Fibroblast of mammary gland (primary cell): ENCODE measurements around the gene MAST3.

Source experiments
- DNase-seq: peaks from one replicate; pipeline ENCODE4 v3.0.0-alpha.2; 2010; ENCODE audit warnings: low read depth
- H3K4me3 ChIP-seq: 2 replicates; pipeline ENCODE4 v1.5.1; 2011; ENCODE audit warnings: low read depth, mild to moderate bottlenecking, low read length, moderate library complexity; ENCODE audit not compliant: control insufficient read depth
- CTCF ChIP-seq: conservative IDR thresholded peaks from 2 replicates; pipeline ENCODE4 v1.5.1; 2011; ENCODE audit warnings: low read depth, low read length, inconsistent platforms; ENCODE audit not compliant: control insufficient read depth, insufficient read depth

Gene MAST3

GRCh38 chr19:18160971-18161635 lies 63.5 kb downstream of the MAST3 start:
- TF ChIP-seq CTCF = no peak
- DNase-seq = peak; percentile 42
- H3K4me3 ChIP-seq = peak overlapping the region; percentile 31

GRCh38 chr19:18161636-18162002 lies 64.0 kb downstream of the MAST3 start:
- H3K4me3 ChIP-seq = peak overlapping the region; percentile 31
- no peak for TF ChIP-seq CTCF
- no peak for DNase-seq

- DNase-seq = no peak
- no peak for TF ChIP-seq CTCF
- no peak overlapping the region for H3K4me3 ChIP-seq
These were observed 66.5 kb downstream of the MAST3 start for GRCh38 chr19:18164072-18164471.

- no peak for DNase-seq
- no peak for TF ChIP-seq CTCF
- H3K4me3 ChIP-seq = no peak overlapping the region
These were observed 68.4 kb downstream of the MAST3 start for GRCh38 chr19:18165794-18166544.

GRCh38 chr19:18167011-18167410 lies 69.4 kb downstream of the MAST3 start:
- TF ChIP-seq CTCF = no peak
- H3K4me3 ChIP-seq = no peak overlapping the region

GRCh38 chr19:18167975-18168645 lies 70.5 kb downstream of the MAST3 start:
- TF ChIP-seq CTCF = peak; percentile 68
- no peak overlapping the region for H3K4me3 ChIP-seq
- DNase-seq = peak; percentile 37

More at GRCh38 chr19:18167011-18167410, 69.4 kb downstream of the MAST3 start:
- no peak for DNase-seq
